ENCODE measurements around the gene DCC. TPM values are rescaled to one million over a fixed set of nuclear protein-coding genes. Genes with fewer than 3 reads are reported as not detected.

Gene DCC
- total RNA-seq, 4 donors from 2014 or later = 0.16 TPM; not detected in 3

- 80% methylated on average over 3 of the region's 3 CpGs for WGBS
- no peak for DNase-seq (ENCODE audit: low spot score in 2 of 2)
- no peaks in the 10 kb centered on the region for H3K9me3 ChIP-seq
- no peaks in the 10 kb centered on the region for H3K27me3 ChIP-seq
- no peak overlapping the region for H3K4me3 ChIP-seq
- H3K36me3 ChIP-seq = no peaks in the 10 kb centered on the region
- H3K27ac ChIP-seq = no peak overlapping the region
- no peaks in the 10 kb centered on the region for H3K4me1 ChIP-seq
- no peak for TF ChIP-seq CTCF (IDR thresholded peaks at IDR 0.05)
- TF ChIP-seq POLR2AphosphoS5 (IDR thresholded peaks at IDR 0.05) = no peak
- no peak for TF ChIP-seq EP300 (IDR thresholded peaks at IDR 0.05)
- no peak for TF ChIP-seq POLR2A (IDR thresholded peaks at IDR 0.05)
Observed at GRCh38 chr18:53402670-53403069, 1062.7 kb downstream of the DCC start.

- H3K4me1 ChIP-seq = no peaks in the 10 kb centered on the region
- TF ChIP-seq CTCF (IDR thresholded peaks at IDR 0.05) (no peak), EP300 (IDR thresholded peaks at IDR 0.05) (no peak), POLR2A (IDR thresholded peaks at IDR 0.05) (no peak), POLR2AphosphoS5 (IDR thresholded peaks at IDR 0.05) (no peak)
- H3K27me3 ChIP-seq = no peaks in the 10 kb centered on the region
- 88% methylated on average over 5 of the region's 5 CpGs for WGBS
- no peaks in the 10 kb centered on the region for H3K36me3 ChIP-seq
- no peak for DNase-seq (ENCODE audit: low spot score in 2 of 2)
- no peak overlapping the region for H3K27ac ChIP-seq
- H3K9me3 ChIP-seq = no peaks in the 10 kb centered on the region
- no peak overlapping the region for H3K4me3 ChIP-seq
Observed at GRCh38 chr18:53408271-53408670, 1068.3 kb downstream of the DCC start.

- H3K27ac ChIP-seq = no peak overlapping the region
- no peaks in the 10 kb centered on the region for H3K36me3 ChIP-seq
- no peaks in the 10 kb centered on the region for H3K4me1 ChIP-seq
- no peaks in the 10 kb centered on the region for H3K9me3 ChIP-seq
- WGBS = 57% methylated on average over 3 of the region's 3 CpGs
- H3K4me3 ChIP-seq = no peak overlapping the region
- no peak for DNase-seq (ENCODE audit: low spot score in 2 of 2)
- H3K27me3 ChIP-seq = no peaks in the 10 kb centered on the region
- TF ChIP-seq CTCF (IDR thresholded peaks at IDR 0.05) (no peak), POLR2A (IDR thresholded peaks at IDR 0.05) (no peak), EP300 (IDR thresholded peaks at IDR 0.05) (no peak), POLR2AphosphoS5 (IDR thresholded peaks at IDR 0.05) (no peak)
Observed at GRCh38 chr18:53411511-53411910, 1071.5 kb downstream of the DCC start.

GRCh38 chr18:53417003-53417402 lies 1077.0 kb downstream of the DCC start:
- DNase-seq (ENCODE audit: low spot score in 2 of 2) = no peak
- TF ChIP-seq POLR2AphosphoS5 (IDR thresholded peaks at IDR 0.05) (no peak), CTCF (IDR thresholded peaks at IDR 0.05) (no peak), POLR2A (IDR thresholded peaks at IDR 0.05) (no peak), EP300 (IDR thresholded peaks at IDR 0.05) (no peak)
- H3K27me3 ChIP-seq = no peaks in the 10 kb centered on the region
- H3K36me3 ChIP-seq = no peaks in the 10 kb centered on the region
- no peak overlapping the region for H3K27ac ChIP-seq
- no peaks in the 10 kb centered on the region for H3K9me3 ChIP-seq
- no peaks in the 10 kb centered on the region for H3K4me1 ChIP-seq
- WGBS = 23% methylated on average over 4 of the region's 4 CpGs
- no peak overlapping the region for H3K4me3 ChIP-seq

- H3K4me3 ChIP-seq = no peak overlapping the region
- TF ChIP-seq EP300 (IDR thresholded peaks at IDR 0.05) (no peak), CTCF (IDR thresholded peaks at IDR 0.05) (no peak), POLR2AphosphoS5 (IDR thresholded peaks at IDR 0.05) (no peak), POLR2A (IDR thresholded peaks at IDR 0.05) (no peak)
- no peaks in the 10 kb centered on the region for H3K36me3 ChIP-seq
- no peaks in the 10 kb centered on the region for H3K4me1 ChIP-seq
- no peaks in the 10 kb centered on the region for H3K9me3 ChIP-seq
- no peak for DNase-seq (ENCODE audit: low spot score in 2 of 2)
- no peak overlapping the region for H3K27ac ChIP-seq
- no peaks in the 10 kb centered on the region for H3K27me3 ChIP-seq
Observed at GRCh38 chr18:53421869-53422268, 1081.9 kb downstream of the DCC start.
